Brain pericyte (primary cell): Measurements from ENCODE around the gene TAS2R39.
A peak's percentile ranks its signal among the peaks of the same experiment; 100 is the strongest.
"Not testable (repeated sequence)": the region's sequence is repeated elsewhere in the genome, so short reads cannot be mapped to it uniquely, and the experiment has no call there.

Source experiments
- DNase-seq: peaks from one replicate; pipeline ENCODE4 v3.0.0-alpha.2; 2012; ENCODE audit warnings: low read depth, low spot score

Gene TAS2R39

GRCh38 chr7:143183024-143183423, at the start of gene TAS2R39:
TAS2R39 (plus strand) TSS chr7:143183419; CDS start chr7:143183419, 0 bp downstream.
- DNase-seq: no peak

GRCh38 chr7:143147070-143147469, 36.1 kb upstream of the TAS2R39 start:
- no peak for DNase-seq

DNA sequence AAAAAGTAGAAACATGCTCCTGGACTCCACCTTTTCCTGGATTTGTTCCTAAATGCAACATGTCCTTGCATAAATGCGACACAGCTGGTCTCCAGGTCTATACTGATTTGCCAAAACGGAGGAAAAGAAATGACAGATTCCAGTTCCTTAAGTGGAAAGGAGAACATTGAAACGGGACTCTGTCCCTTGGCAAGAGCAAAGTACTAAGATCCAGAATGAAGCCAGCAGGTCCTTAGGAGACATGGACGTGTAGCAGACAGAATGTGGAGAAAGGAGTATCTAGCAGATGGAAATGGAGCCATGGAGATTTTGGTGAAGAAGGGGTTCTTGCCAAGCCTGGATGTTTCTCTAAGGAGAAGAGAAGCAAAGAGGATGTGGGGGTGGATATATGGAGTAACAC, 35.2 kb upstream of the TAS2R39 start:
- no peak for DNase-seq

GRCh38 chr7:143148651-143149050, 34.6 kb upstream of the TAS2R39 start:
- DNase-seq: no peak

- DNase-seq: not testable (repeated sequence)
These were observed 32.5 kb upstream of the TAS2R39 start for GRCh38 chr7:143150696-143151095.

DNA sequence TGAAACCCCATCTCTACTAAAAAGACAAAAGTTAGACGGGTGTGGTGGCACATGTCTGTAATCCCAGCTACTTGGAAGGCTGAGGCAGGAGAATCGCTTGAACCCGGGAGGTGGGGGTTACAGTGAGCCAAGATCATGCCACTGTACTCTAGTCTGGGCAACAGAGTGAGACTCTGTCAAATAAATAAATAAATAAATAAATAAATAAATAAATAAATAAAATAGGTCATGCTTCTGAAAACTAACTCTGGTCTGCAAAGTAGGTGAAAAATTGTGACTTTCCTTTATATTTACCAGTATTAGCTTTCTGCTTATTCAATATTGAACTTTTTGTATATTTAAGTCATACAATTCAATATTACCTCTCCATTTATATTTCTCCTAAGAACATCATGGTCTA, 24.6 kb upstream of the TAS2R39 start:
- DNase-seq: not testable (repeated sequence)

GRCh38 chr7:143171697-143172096, 11.5 kb upstream of the TAS2R39 start:
- DNase-seq: no peak

GRCh38 chr7:143172354-143172753, 10.9 kb upstream of the TAS2R39 start:
- DNase-seq: no peak

GRCh38 chr7:143176128-143176527, 7.1 kb upstream of the TAS2R39 start:
- DNase-seq: no peak

GRCh38 chr7:143177374-143178119, 5.7 kb upstream of the TAS2R39 start:
- DNase-seq: no peak

DNA sequence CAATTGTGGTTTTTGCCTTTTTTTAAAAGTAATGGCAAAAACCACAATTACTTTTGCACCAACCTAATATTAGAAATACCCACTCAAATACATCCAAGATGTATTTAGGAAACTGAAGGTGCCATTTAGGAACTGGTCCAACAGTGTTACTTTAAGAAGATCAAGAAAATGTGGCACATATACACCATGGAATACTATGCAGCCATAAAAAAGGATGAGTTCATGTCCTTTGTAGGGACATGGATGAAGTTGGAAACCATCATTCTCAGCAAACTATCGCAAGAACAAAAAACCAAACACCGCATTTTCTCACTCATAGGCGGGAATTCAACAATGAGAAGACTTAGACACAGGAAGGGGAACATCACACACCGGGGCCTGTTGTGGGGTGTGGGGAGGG, 2.4 kb upstream of the TAS2R39 start:
- DNase-seq: not testable (repeated sequence)

- DNase-seq: no peak
These were observed 1.9 kb upstream of the TAS2R39 start for GRCh38 chr7:143181349-143181748.

- no peak for DNase-seq
These were observed 2.3 kb downstream of the TAS2R39 start for GRCh38 chr7:143185551-143185950.

- no peak for DNase-seq
These were observed 5.8 kb downstream of the TAS2R39 start for GRCh38 chr7:143188994-143189393.

- no peak for DNase-seq
These were observed 10.7 kb downstream of the TAS2R39 start for GRCh38 chr7:143193880-143194279.

DNA sequence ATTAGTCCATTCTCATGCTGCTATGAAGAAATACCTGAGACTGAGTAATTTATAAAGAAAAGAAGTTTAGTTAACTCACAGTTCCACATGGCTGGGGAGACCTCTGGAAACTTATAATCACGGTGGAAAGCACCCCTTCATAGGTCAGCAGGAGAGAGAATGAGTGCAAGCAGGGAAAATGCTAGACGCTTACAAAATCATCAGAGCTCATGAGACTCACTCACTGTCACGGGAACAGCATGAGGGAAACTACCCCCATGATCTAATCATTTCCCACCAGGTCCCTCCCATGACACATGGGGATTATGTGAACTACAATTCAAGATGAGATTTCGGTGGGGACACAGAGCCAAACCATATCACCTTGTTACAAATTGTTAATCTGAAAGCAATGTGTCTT, 15.8 kb downstream of the TAS2R39 start:
- no peak for DNase-seq

- no peak for DNase-seq
These were observed 18.9 kb downstream of the TAS2R39 start for GRCh38 chr7:143202161-143202560.

DNA sequence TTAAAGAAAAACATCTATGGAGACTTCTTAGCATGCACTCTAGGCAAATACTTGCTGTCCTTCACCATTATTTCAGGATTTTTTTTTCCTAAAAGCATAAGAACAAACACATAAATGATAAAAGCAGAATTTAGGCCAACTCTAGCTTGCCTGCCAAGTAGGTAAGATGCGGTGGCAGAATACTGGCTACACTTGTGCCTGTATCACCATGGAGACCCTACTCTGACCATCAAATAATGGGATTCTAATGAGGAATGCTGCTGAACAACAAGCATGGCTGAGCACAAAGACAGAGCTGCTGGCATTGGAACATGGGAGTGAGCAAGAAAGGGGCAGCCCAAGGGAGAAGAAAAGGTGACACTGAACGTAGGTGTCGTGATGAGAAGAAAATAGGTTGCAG, 20.2 kb downstream of the TAS2R39 start:
- no peak for DNase-seq

DNA sequence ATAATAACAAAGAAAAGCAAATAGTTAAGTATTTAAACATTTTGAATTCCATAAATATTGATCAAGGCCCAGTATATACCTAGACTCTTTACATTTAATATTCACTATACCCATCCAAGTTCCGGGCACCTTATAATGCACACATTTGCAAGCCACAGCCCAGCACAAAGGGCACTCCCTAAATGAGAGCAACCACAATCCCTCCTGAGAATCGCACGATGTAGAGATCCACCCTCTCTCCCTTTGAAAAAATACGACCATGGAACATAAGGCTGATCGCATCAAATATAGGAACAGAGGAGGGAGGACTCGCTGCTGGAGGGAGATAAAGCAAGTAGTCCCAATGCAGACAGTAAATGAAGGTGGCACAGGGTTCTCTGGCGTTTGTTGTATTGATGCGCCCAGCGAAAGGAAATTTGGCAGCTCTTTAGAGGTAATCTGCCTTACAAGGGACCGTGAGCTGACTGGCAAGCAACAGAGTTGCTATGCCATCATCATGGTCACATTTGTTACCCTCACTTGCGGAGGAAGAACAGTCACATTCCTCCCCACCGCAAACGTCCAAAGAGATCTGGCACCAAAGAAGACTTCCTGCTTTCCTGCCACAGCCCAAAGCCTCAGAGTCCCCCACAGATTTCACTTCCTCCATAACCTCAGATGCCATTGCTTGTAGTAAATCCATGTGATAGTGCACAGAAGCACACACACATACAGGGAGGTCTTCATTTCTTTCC, 22.5 kb downstream of the TAS2R39 start:
- DNase-seq: no peak

DNA sequence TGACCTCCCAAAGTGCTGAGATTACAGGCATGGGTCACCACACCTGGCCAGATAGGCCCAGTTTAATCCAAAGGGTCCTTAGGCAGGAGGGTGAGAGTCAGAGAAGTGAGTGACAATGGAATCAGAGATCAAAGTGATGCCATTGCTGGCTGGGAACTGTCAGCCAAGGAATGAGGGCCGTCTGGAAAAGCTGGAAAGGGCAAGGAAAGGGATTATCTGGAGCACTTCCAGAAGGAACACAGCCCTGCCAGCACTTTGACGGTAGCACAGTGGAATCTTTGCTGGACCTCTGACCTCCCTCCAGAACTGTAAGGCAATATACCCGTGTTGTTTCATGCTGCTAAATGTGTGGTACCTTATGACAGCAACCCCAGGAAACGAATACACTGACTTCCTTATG, 27.3 kb downstream of the TAS2R39 start:
- DNase-seq: no peak

DNA sequence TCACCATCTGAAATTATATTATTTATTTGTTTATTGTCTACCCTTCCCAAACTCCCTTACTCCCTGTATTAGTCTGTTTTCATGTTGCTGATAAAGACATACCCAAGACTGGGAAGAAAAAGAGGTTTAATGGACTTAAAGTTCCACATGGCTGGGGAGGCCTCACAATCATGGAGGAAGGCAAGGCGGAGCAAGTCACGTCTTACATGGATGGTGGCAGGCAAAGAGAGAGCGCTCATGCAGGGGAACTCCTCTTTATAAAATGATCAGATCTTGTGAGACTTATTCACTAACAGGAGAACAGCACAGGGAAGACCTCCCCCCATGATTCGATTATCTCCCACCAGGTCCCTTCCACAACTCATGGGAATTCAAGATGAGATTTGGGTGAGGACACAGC, 30.3 kb downstream of the TAS2R39 start:
- DNase-seq: not testable (repeated sequence)

- DNase-seq: peak; percentile 77
These were observed 31.8 kb downstream of the TAS2R39 start for GRCh38 chr7:143214789-143215679.
